Ecto neural progenitor cell (in vitro differentiated cells): ENCODE results near the gene TRIP12.
"Not testable (repeated sequence)": the region's sequence is repeated elsewhere in the genome, so short reads cannot be mapped to it uniquely, and the experiment has no call there.

ENCODE experiments used
- DNase-seq: peaks from one replicate; pipeline ENCODE4 v3.0.0-alpha.2; 2018; ENCODE audit warnings: low spot score

Gene TRIP12

DNA sequence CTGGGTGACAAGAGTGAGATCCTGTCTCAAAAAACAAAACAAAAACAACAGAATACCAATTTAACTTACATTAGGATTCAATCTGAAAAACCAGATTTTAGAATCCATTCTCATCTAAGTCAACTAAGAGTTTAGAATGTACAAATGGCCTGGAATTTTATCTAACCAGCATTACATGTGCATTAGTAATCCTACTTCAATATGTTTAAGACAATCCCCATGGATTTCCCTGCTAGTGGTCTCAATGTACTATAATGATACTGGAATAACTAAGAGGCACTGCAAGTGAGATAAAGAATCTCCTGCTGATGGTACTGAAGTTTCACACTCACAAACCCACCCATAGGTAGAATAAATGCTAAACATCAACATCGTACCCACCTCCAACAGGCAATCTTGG, 153.6 kb downstream of the TRIP12 start:
- DNase-seq, result no peak

DNA sequence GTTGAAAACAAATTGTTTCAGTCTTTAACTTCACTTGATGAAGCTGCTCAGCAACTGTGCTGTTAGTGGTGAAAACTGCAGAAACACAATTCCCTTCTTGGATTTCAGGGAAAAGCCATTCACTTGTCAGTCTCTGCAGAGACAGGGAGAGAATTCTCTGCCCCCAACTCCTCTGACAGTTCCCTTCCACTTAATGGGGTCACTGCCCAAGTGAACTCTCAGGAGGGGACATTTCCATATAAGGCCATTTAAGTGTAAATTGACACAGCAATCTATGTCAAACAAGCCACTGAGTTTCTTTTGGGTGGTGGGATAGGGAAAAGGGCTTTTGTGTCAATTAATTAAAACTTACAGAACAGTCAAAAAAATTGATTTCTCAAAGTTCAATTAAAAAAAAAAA, 156.1 kb downstream of the TRIP12 start:
- DNase-seq, result no peak

DNA sequence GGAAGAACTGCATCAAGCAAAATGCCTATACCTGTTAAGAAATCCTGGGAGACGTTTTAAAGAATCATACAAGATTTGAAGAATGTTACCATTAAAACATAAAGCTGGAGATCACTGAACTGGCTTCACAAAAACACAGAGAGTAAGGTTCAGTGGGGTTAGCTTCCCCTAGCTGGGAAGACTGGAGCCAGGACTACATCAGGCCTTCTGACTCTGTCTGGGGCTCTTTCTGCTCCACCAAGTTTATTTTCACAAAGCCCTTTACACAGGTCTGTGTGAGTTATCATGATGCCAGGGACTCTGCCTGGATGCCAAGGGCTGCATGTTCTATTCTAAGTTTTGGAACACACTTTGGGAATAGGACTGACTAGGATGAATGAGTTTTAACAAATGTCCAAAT, 160.1 kb downstream of the TRIP12 start:
- DNase-seq, result no peak

DNA sequence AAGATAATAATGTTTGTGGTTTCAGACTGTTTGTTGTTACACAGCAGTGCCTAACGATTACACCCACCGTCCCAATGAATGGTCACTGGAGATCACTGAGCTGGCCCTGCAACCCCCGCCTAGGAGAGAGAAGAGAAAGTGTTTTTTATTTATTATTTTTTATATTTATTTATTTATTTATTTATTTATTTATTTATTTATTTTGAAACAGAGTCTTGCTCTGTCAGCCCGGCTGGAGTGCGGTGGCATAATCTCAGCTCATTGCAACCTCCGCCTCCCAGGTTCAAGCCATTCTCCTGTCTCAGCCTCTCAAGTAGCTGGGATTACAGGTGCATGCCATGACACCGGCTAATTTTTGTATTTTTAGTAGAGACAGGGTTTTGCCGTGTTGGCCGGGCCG, 164.3 kb downstream of the TRIP12 start:
- not testable (repeated sequence) for DNase-seq

DNA sequence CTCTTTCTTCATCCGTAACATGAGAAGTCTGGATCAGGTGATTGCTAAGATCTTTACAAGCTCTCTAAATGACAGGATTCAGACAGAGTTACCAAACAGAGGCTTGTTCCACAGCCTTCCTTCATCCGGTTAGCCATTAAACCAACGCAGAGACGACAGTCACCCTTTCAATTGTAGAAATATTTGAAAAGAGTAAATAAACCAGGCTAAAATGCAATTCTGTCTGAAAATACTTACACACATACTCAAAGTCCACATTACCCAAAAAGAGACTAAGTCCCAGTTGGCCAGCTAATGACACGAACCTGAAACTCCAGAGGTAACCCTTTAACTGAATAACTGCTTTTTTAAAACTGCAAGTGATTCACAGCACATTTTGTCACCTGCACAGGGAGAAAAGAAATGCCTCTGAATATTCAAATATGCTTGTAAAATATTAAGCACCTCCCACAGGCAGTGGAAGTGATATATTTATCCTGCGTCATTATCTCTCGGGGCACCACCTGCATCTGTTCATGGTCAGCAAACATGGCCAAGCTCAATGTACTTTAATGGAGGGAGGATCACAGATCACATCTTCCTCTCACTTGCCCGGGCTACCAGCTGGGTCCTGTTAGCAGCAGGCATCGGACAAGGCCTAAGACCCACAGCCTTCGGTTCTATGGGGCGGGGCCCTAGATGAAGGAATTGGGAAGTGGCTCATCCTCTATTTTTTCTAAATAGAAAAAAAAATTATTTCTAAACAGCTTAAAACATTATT, 168.7 kb downstream of the TRIP12 start:
- DNase-seq, result no peak

GRCh38 chr2:229749779-229750178, 172.0 kb downstream of the TRIP12 start:
- DNase-seq, result no peak

- DNase-seq, result no peak
Observed at GRCh38 chr2:229748950-229749349, 172.9 kb downstream of the TRIP12 start.

DNA sequence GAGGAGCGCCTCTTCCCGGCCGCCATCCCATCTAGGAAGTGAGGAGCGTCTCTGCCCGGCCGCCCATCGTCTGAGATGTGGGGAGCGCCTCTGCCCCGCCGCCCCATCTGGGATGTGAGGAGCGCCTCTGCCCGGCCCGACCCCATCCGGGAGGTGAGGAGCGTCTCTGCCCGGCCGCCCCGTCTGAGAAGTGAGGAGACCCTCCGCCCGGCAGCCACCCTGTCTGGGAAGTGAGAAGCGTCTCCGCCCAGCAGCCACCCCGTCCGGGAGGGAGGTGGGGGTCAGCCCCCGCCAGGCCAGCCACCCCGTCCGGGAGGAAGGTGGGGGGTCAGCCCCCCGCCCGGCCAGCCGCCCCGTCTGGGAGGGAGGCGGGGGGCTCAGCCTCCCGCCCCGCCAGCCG, 179.1 kb downstream of the TRIP12 start:
- not testable (repeated sequence) for DNase-seq

- no peak for DNase-seq
Observed at GRCh38 chr2:229740279-229740678, 181.5 kb downstream of the TRIP12 start.

GRCh38 chr2:229738024-229738625, 183.7 kb downstream of the TRIP12 start:
- DNase-seq, result no peak

DNA sequence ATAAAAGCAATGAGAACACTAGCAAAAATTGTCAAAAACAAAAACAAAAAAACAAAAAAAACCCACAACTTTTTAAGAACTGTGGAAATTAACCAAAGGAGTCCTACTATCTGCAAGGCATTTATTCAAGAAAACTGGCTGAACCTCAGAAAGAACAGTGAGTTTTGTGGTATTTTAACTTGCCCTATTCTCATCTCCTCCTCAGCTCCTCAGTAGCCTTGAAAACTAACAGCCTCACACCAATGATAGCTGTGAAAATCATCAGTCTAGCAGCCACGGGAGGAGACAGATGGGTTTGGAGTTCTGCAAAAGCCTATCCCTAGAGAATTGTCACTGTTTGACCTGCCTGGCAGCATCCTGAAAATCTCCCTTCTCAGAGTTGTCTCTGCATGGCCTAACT, 187.4 kb downstream of the TRIP12 start:
- DNase-seq, result no peak

DNA sequence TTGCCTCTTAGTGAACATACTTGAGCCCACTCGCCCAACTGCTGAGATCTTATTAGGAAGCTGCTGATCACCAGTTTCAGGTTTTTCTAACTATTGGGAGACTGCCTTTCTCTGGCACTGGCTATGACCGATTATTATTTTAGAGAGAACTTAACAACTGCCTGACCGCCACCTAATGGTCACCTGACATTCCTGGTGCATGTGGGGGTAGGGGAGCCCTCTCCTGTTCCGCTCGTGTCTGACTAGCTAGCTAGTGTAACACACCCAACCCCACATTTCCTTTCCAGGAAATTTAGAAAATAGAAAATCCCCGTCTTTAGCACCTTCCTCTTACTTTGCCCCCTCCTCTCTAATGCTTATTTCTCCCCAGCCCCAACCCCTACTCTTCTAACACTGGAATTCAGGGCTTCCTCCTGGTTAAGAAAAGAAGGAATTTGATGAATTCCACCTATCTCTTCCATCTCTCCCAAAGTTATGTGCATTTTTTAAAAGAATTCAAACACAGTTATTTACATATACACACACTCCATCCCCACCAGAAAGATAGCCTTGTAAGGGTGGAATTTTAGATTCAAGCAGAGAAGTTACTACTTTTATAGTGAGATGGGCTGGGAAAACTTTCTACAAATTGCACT, 188.1 kb downstream of the TRIP12 start:
- no peak for DNase-seq

DNA sequence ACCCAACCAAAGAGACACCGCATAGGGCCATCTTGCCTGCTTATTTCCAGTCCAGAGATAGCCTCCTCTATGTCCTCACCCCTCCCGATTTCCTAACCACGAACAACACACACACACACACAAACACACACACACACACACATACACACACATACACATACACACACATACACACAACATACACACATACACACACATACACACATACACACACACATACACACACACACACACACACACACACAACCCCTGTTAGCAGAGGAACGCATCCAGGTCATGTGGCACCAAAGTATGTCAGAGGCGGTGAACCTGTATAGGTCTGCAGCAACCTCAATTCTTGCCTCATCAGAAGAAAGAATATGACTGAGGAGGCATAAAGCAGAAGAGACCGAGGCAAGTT, 188.9 kb downstream of the TRIP12 start:
- DNase-seq, result no peak

DNA sequence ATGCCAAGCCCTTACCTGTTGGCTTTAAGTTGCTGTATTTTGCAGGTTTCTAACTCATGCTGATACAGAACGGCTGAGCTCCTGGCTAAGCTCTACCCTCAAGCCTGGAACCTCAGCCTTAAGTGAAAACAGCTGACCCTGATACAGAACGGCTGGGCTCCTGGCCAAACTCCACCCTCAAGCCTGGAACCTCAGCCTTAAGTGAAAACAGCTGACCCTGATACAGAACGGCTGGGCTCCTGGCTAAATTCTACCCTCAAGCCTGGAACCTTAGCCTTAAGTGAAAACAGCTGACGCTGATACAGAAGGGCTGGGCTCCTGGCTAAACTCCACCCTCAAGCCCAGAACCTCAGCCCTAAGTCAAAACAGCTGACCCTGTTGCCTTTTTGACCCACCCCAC, 189.9 kb downstream of the TRIP12 start:
- DNase-seq, result no peak

- DNase-seq, result no peak
Observed at GRCh38 chr2:229731363-229731762, 190.4 kb downstream of the TRIP12 start.

DNA sequence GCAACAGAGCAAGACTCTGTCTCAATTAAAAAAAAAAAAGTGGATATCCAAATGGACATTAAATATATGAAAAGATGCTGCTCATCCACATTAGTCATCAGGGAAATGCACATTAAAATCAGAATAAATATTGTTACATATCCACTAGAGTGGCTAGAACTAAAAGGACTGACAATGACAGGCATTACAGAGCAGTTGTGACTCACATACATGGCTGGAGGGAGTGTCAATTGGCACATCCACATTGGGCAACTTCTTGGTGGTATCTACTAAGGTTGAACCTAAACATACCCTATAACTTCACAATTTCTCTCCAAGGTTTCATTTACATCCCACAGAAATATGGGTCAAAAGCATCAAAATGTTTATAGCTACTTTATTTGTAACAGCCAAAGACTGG, 193.4 kb downstream of the TRIP12 start:
- DNase-seq, result no peak

DNA sequence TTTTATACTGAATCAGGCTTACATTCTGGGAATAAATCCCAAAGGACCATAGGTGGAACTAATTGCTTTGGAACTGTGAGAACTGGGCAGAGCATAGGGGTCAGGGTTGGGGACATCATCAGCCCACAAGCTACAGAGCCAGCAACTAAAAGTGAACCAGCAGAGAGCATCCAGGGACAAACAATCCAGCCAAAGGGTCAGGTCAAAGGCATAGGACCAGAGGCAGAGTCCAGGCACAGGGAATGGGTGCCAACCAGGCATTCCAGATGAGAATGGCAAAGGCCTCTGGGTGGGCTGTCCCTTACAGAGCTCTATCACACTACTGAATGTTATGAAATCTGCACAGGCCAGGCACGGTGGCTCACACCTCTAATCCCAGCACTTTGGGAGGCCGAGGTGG, 195.2 kb downstream of the TRIP12 start:
- no peak for DNase-seq

- DNase-seq, result no peak
Observed at GRCh38 chr2:229725716-229726574, 195.9 kb downstream of the TRIP12 start.

- not testable (repeated sequence) for DNase-seq
Observed at GRCh38 chr2:229723192-229723591, 198.6 kb downstream of the TRIP12 start.

DNA sequence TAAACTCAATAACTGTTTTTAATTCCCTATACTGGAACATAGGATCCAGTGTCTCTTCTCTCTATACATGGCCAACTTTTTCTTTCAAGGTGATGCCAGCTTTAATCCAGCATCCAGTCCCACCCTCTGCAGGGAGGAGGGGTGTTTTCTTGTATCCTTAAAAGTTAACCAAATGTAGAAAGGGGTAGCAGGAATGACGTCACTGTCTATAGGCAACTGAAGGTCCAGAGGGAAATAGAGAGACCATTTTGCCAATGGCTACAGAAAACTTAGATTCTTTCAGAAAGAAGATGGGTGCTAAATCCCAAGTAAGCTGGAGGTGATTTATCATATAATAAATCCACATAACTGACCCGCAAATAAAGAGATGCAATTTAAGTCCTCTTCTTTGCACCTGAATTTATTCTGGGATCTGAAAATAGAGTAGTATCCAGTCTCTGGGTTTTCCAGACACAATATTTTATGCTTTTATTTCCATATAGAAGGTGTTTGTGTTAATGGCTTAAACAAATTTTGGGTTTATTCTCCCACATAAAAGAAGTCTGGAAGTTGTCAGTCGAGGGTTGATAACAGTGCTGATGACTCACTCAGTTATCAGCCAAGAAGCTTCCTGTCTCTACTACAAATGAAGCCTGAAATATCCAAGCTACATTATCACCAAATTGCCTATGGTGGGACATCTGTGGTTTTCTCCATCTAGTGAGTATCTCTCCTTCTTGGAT, 201.7 kb downstream of the TRIP12 start:
- DNase-seq, result no peak

GRCh38 chr2:229718057-229718456, 203.8 kb downstream of the TRIP12 start:
- no peak for DNase-seq
